ENCODE results near the gene CDC23.

Gene CDC23

GRCh38 chr5:138233280-138233679 is 20.2 kb upstream of the CDC23 start:
- H3K4me3 ChIP-seq (ENCODE audit: low read depth, low read length) = no peak overlapping the region
- DNase-seq (ENCODE audit: low read depth) = no peak
- no peak for TF ChIP-seq CTCF (IDR thresholded peaks at IDR 0.05; ENCODE audit: insufficient read depth, low read depth, low read length, missing control alignments)

- no peak for TF ChIP-seq CTCF (IDR thresholded peaks at IDR 0.05; ENCODE audit: insufficient read depth, low read depth, low read length, missing control alignments)
- H3K4me3 ChIP-seq (ENCODE audit: low read depth, low read length) = no peak overlapping the region
- DNase-seq (ENCODE audit: low read depth) = no peak
Measured at GRCh38 chr5:138230981-138231589, 18.0 kb upstream of the CDC23 start.

GRCh38 chr5:138230261-138230660 is 17.1 kb upstream of the CDC23 start:
- TF ChIP-seq CTCF (IDR thresholded peaks at IDR 0.05; ENCODE audit: insufficient read depth, low read depth, low read length, missing control alignments) = no peak
- no peak overlapping the region for H3K4me3 ChIP-seq (ENCODE audit: low read depth, low read length)
- DNase-seq (ENCODE audit: low read depth) = no peak

GRCh38 chr5:138229387-138229786 is 16.3 kb upstream of the CDC23 start:
- no peak for TF ChIP-seq CTCF (IDR thresholded peaks at IDR 0.05; ENCODE audit: insufficient read depth, low read depth, low read length, missing control alignments)
- no peak overlapping the region for H3K4me3 ChIP-seq (ENCODE audit: low read depth, low read length)
- no peak for DNase-seq (ENCODE audit: low read depth)

GRCh38 chr5:138226910-138227309 is 13.8 kb upstream of the CDC23 start:
- no peak for TF ChIP-seq CTCF (IDR thresholded peaks at IDR 0.05; ENCODE audit: insufficient read depth, low read depth, low read length, missing control alignments)
- DNase-seq (ENCODE audit: low read depth) = peak; percentile 28
- no peak overlapping the region for H3K4me3 ChIP-seq (ENCODE audit: low read depth, low read length)

GRCh38 chr5:138224712-138225111 is 11.6 kb upstream of the CDC23 start:
- TF ChIP-seq CTCF (IDR thresholded peaks at IDR 0.05; ENCODE audit: insufficient read depth, low read depth, low read length, missing control alignments) = no peak
- no peak for DNase-seq (ENCODE audit: low read depth)

GRCh38 chr5:138223532-138223931 is 10.4 kb upstream of the CDC23 start:
- DNase-seq (ENCODE audit: low read depth) = no peak
- H3K4me3 ChIP-seq (ENCODE audit: low read depth, low read length) = no peak overlapping the region
- no peak for TF ChIP-seq CTCF (IDR thresholded peaks at IDR 0.05; ENCODE audit: insufficient read depth, low read depth, low read length, missing control alignments)

More at GRCh38 chr5:138224712-138225111, 11.6 kb upstream of the CDC23 start:
- H3K4me3 ChIP-seq (ENCODE audit: low read depth, low read length) = no peak overlapping the region

All from GM12865 (cell line).